ENCODE results near the gene SNX4. TPM values are rescaled to one million over a fixed set of nuclear protein-coding genes. Genes with fewer than 3 reads are reported as not detected.

The SNX4 gene
- polyA plus RNA-seq (2013, experiment 1 of 2), result 23.2 TPM
- 24.8 TPM for polyA plus RNA-seq (2013, experiment 2 of 2)

GRCh38 chr3:125519678-125520562 is at the start of gene SNX4:
Gene SNX4, minus strand, starts transcription at chr3:125520202. Its CDS starts 30 bp downstream, at chr3:125520172.
- H3K4me1 ChIP-seq (ENCODE audit: control insufficient read depth, insufficient read depth, low read depth, low read length), result peaks cover 12% of the 10 kb centered on the region
- peak within 1 kb of the TSS; percentile 92 to 98 for H3K18ac ChIP-seq (ENCODE audit: low read depth in 1 of 2, low read length in 2 of 2)
- peak within 1 kb of the TSS; percentile 92 for H3K9ac ChIP-seq (ENCODE audit: low read length)
- peaks cover 3 to 18% of the 10 kb centered on the region in 2 experiments for H3K36me3 ChIP-seq (ENCODE audit: control insufficient read depth in 1 of 2, insufficient read depth in 2 of 2, low read depth in 1 of 2, low read length in 2 of 2)
- peak within 1 kb of the TSS; percentile 25 to 33 for H2BK12ac ChIP-seq (ENCODE audit: low read length in 2 of 2)
- peak within 1 kb of the TSS; percentile 77 for H2AFZ ChIP-seq (ENCODE audit: low read depth, low read length)
- H3K23ac ChIP-seq (ENCODE audit: low read length in 2 of 2), result peak within 1 kb of the TSS; percentile 93 to 94
- DNase-seq, result peak; percentile 97
- H2AK5ac ChIP-seq (ENCODE audit: low read length, severe bottlenecking), result no peak within 1 kb of the TSS
- no peaks in the 10 kb centered on the region for H3K79me1 ChIP-seq (replicated peaks; ENCODE audit: low read length, poor library complexity, severe bottlenecking)
- H4K91ac ChIP-seq (ENCODE audit: low read length), result peak within 1 kb of the TSS; percentile 91
- H2BK15ac ChIP-seq (ENCODE audit: low read depth, poor library complexity, severe bottlenecking), result peak within 1 kb of the TSS; percentile 57
- 1% methylated on average over 53 of the region's 65 CpGs for whole genome bisulfite sequencing
- peak within 1 kb of the TSS; percentile 91 to 97 for H3K4ac ChIP-seq (ENCODE audit: low read depth in 1 of 2, low read length in 2 of 2)
- H3K27me3 ChIP-seq (ENCODE audit: control insufficient read depth in 1 of 2, insufficient read depth in 1 of 2, low read length in 2 of 2), result no peaks in the 10 kb centered on the region
- peak within 1 kb of the TSS; percentile 76 for H3K27ac ChIP-seq (ENCODE audit: low read length, poor library complexity, severe bottlenecking)
- no peaks in the 10 kb centered on the region for H3K9me3 ChIP-seq (ENCODE audit: control insufficient read depth, low read length)
- peak within 1 kb of the TSS; percentile 81 for H3K4me2 ChIP-seq (ENCODE audit: low read length, poor library complexity, severe bottlenecking)
- H4K8ac ChIP-seq (ENCODE audit: low read length), result peak within 1 kb of the TSS; percentile 92
- H2BK120ac ChIP-seq (ENCODE audit: low read depth, low read length), result peak within 1 kb of the TSS; percentile 36
- H3K4me3 ChIP-seq (ENCODE audit: insufficient read depth in 1 of 2, low read depth in 1 of 2, low read length in 2 of 2), result peak within 1 kb of the TSS; percentile 92 to 93
- H2BK5ac ChIP-seq (ENCODE audit: low read depth, low read length, poor library complexity, severe bottlenecking), result no peak within 1 kb of the TSS
- H3K14ac ChIP-seq (ENCODE audit: low read length in 2 of 2), result peak within 1 kb of the TSS; percentile 16 to 98

GRCh38 chr3:125556314-125556713 is 36.3 kb upstream of the SNX4 start:
- H3K18ac ChIP-seq (ENCODE audit: low read depth in 1 of 2, low read length in 2 of 2), result no peak overlapping the region
- no peak overlapping the region for H2AFZ ChIP-seq (ENCODE audit: low read depth, low read length)
- DNase-seq, result peak; percentile 85
- H3K27me3 ChIP-seq (ENCODE audit: control insufficient read depth in 1 of 2, insufficient read depth in 1 of 2, low read length in 2 of 2), result no peaks in the 10 kb centered on the region
- H3K23ac ChIP-seq (ENCODE audit: low read length in 2 of 2), result no peak overlapping the region
- no peak overlapping the region for H3K27ac ChIP-seq (ENCODE audit: low read length, poor library complexity, severe bottlenecking)
- H2AK5ac ChIP-seq (ENCODE audit: low read length, severe bottlenecking), result no peak overlapping the region
- WGBS, result 60% methylated on average over 1 of the region's 1 CpG
- no peak overlapping the region for H2BK120ac ChIP-seq (ENCODE audit: low read depth, low read length)
- no peak overlapping the region for H4K91ac ChIP-seq (ENCODE audit: low read length)
- H2BK12ac ChIP-seq (ENCODE audit: low read length in 2 of 2), result no peak overlapping the region
- peaks cover 2% of the 10 kb centered on the region for H3K4me1 ChIP-seq (ENCODE audit: control insufficient read depth, insufficient read depth, low read depth, low read length)
- no peak overlapping the region for H2BK15ac ChIP-seq (ENCODE audit: low read depth, poor library complexity, severe bottlenecking)
- H2BK5ac ChIP-seq (ENCODE audit: low read depth, low read length, poor library complexity, severe bottlenecking), result no peak overlapping the region
- peaks cover 22 to 42% of the 10 kb centered on the region in 2 experiments for H3K36me3 ChIP-seq (ENCODE audit: control insufficient read depth in 1 of 2, insufficient read depth in 2 of 2, low read depth in 1 of 2, low read length in 2 of 2)
- no peaks in the 10 kb centered on the region for H3K9me3 ChIP-seq (ENCODE audit: control insufficient read depth, low read length)
- H3K4me3 ChIP-seq (ENCODE audit: insufficient read depth in 1 of 2, low read depth in 1 of 2, low read length in 2 of 2), result no peak overlapping the region
- peaks cover 3% of the 10 kb centered on the region for H3K79me1 ChIP-seq (replicated peaks; ENCODE audit: low read length, poor library complexity, severe bottlenecking)
- no peak overlapping the region for H4K8ac ChIP-seq (ENCODE audit: low read length)
- no peak overlapping the region for H3K14ac ChIP-seq (ENCODE audit: low read length in 2 of 2)
- H3K4me2 ChIP-seq (ENCODE audit: low read length, poor library complexity, severe bottlenecking), result no peak overlapping the region
- H3K4ac ChIP-seq (ENCODE audit: low read depth in 1 of 2, low read length in 2 of 2), result no peak overlapping the region
- H3K9ac ChIP-seq (ENCODE audit: low read length), result no peak overlapping the region

GRCh38 chr3:125552401-125552800 is 32.4 kb upstream of the SNX4 start:
- Histone ChIP-seq H2BK120ac (ENCODE audit: low read depth, low read length) (no peak overlapping the region), H2BK15ac (ENCODE audit: low read depth, poor library complexity, severe bottlenecking) (no peak overlapping the region), H4K8ac (ENCODE audit: low read length) (no peak overlapping the region), H3K18ac (ENCODE audit: low read depth in 1 of 2, low read length in 2 of 2) (no peak overlapping the region), H3K14ac (ENCODE audit: low read length in 2 of 2) (no peak overlapping the region), H3K4me3 (ENCODE audit: insufficient read depth in 1 of 2, low read depth in 1 of 2, low read length in 2 of 2) (no peak overlapping the region), H3K27ac (ENCODE audit: low read length, poor library complexity, severe bottlenecking) (no peak overlapping the region), H2BK5ac (ENCODE audit: low read depth, low read length, poor library complexity, severe bottlenecking) (no peak overlapping the region), H3K36me3 (ENCODE audit: control insufficient read depth in 1 of 2, insufficient read depth in 2 of 2, low read depth in 1 of 2, low read length in 2 of 2) (peaks cover 20 to 29% of the 10 kb centered on the region in 2 experiments), H3K4me1 (ENCODE audit: control insufficient read depth, insufficient read depth, low read depth, low read length) (peaks cover 2% of the 10 kb centered on the region), H3K9ac (ENCODE audit: low read length) (no peak overlapping the region), H2AK5ac (ENCODE audit: low read length, severe bottlenecking) (no peak overlapping the region), H3K23ac (ENCODE audit: low read length in 2 of 2) (no peak overlapping the region), H3K79me1 (replicated peaks; ENCODE audit: low read length, poor library complexity, severe bottlenecking) (peaks cover 6% of the 10 kb centered on the region), H3K4me2 (ENCODE audit: low read length, poor library complexity, severe bottlenecking) (no peak overlapping the region), H2BK12ac (ENCODE audit: low read length in 2 of 2) (no peak overlapping the region), H4K91ac (ENCODE audit: low read length) (no peak overlapping the region), H2AFZ (ENCODE audit: low read depth, low read length) (no peak overlapping the region), H3K4ac (ENCODE audit: low read depth in 1 of 2, low read length in 2 of 2) (no peak overlapping the region), H3K9me3 (ENCODE audit: control insufficient read depth, low read length) (no peaks in the 10 kb centered on the region), H3K27me3 (ENCODE audit: control insufficient read depth in 1 of 2, insufficient read depth in 1 of 2, low read length in 2 of 2) (no peaks in the 10 kb centered on the region)
- DNase-seq, result no peak
- 96% methylated on average over 3 of the region's 4 CpGs for WGBS

GRCh38 chr3:125528920-125529319 is 8.9 kb upstream of the SNX4 start:
- H3K4ac ChIP-seq (ENCODE audit: low read depth in 1 of 2, low read length in 2 of 2), result no peak overlapping the region
- H2BK5ac ChIP-seq (ENCODE audit: low read depth, low read length, poor library complexity, severe bottlenecking), result no peak overlapping the region
- H3K23ac ChIP-seq (ENCODE audit: low read length in 2 of 2), result no peak overlapping the region
- no peak overlapping the region for H3K14ac ChIP-seq (ENCODE audit: low read length in 2 of 2)
- H4K8ac ChIP-seq (ENCODE audit: low read length), result no peak overlapping the region
- no peak overlapping the region for H2BK120ac ChIP-seq (ENCODE audit: low read depth, low read length)
- no peaks in the 10 kb centered on the region for H3K9me3 ChIP-seq (ENCODE audit: control insufficient read depth, low read length)
- H3K4me3 ChIP-seq (ENCODE audit: insufficient read depth in 1 of 2, low read depth in 1 of 2, low read length in 2 of 2), result no peak overlapping the region
- no peaks in the 10 kb centered on the region for H3K27me3 ChIP-seq (ENCODE audit: control insufficient read depth in 1 of 2, insufficient read depth in 1 of 2, low read length in 2 of 2)
- no peak overlapping the region for H3K18ac ChIP-seq (ENCODE audit: low read depth in 1 of 2, low read length in 2 of 2)
- DNase-seq, result no peak
- peaks cover 2% of the 10 kb centered on the region for H3K79me1 ChIP-seq (replicated peaks; ENCODE audit: low read length, poor library complexity, severe bottlenecking)
- H2AFZ ChIP-seq (ENCODE audit: low read depth, low read length), result no peak overlapping the region
- H4K91ac ChIP-seq (ENCODE audit: low read length), result no peak overlapping the region
- no peak overlapping the region for H3K9ac ChIP-seq (ENCODE audit: low read length)
- H3K4me1 ChIP-seq (ENCODE audit: control insufficient read depth, insufficient read depth, low read depth, low read length), result no peaks in the 10 kb centered on the region
- H2BK12ac ChIP-seq (ENCODE audit: low read length in 2 of 2), result no peak overlapping the region
- peaks cover 4 to 37% of the 10 kb centered on the region in 2 experiments for H3K36me3 ChIP-seq (ENCODE audit: control insufficient read depth in 1 of 2, insufficient read depth in 2 of 2, low read depth in 1 of 2, low read length in 2 of 2)
- H2BK15ac ChIP-seq (ENCODE audit: low read depth, poor library complexity, severe bottlenecking), result no peak overlapping the region
- no peak overlapping the region for H3K27ac ChIP-seq (ENCODE audit: low read length, poor library complexity, severe bottlenecking)
- H3K4me2 ChIP-seq (ENCODE audit: low read length, poor library complexity, severe bottlenecking), result no peak overlapping the region
- no peak overlapping the region for H2AK5ac ChIP-seq (ENCODE audit: low read length, severe bottlenecking)

Data from mesenchymal stem cell (in vitro differentiated cells and primary cell).